GM12878 (cell line): ENCODE data around the gene OR9Q1. TPM values are rescaled to one million over a fixed set of nuclear protein-coding genes. Genes with fewer than 3 reads are reported as not detected.

Source experiments
- CEBPB ChIP-seq, 2 experiments: fragments of 150-350 bp in 1 of 2; IDR thresholded peaks; 2 replicates each; pipeline ENCODE4 v1.6.1; 2012 to 2014; ENCODE audit warnings: low read depth in 2 of 2, low read length in 2 of 2, borderline replicate concordance in 1 of 2, inconsistent platforms in 1 of 2
- CHD4 ChIP-seq: fragments of 200-600 bp; sonication (generic); IDR thresholded peaks from 2 replicates; pipeline ENCODE4 v1.6.1; 2016; ENCODE audit warnings: mild to moderate bottlenecking
- EGR1 ChIP-seq, 2 experiments: IDR thresholded peaks; 1 replicate in 1 of 2; 2 replicates in 1 of 2; pipeline ENCODE4 v1.6.1; 2011 to 2012; ENCODE audit warnings: low read depth in 2 of 2, low read length in 2 of 2, borderline replicate concordance in 1 of 2, mild to moderate bottlenecking in 1 of 2, moderate library complexity in 1 of 2
- ETV6 ChIP-seq, 2 experiments: fragments of 450-650 bp in 1 of 2; IDR thresholded peaks in 1 of 2; conservative IDR thresholded peaks in 1 of 2; 2 replicates each; pipeline ENCODE4 v1.6.1; 2014; ENCODE audit warnings: antibody characterized with exemption in 1 of 2, borderline replicate concordance in 1 of 2, low read depth in 1 of 2, mild to moderate bottlenecking in 1 of 2, moderate library complexity in 1 of 2
- MYC ChIP-seq: IDR thresholded peaks from 2 replicates; pipeline ENCODE4 v1.6.1; 2011; ENCODE audit warnings: mild to moderate bottlenecking, low read length, moderate library complexity, inconsistent platforms; ENCODE audit not compliant: insufficient read depth, insufficient replicate concordance, insufficient read length, severe bottlenecking
- POLR2AphosphoS5 ChIP-seq: IDR thresholded peaks from 2 replicates; pipeline ENCODE4 v1.6.1; 2011; ENCODE audit warnings: mild to moderate bottlenecking, low read length, inconsistent platforms
- RAD51 ChIP-seq: fragments of 450-650 bp; IDR thresholded peaks from 2 replicates; pipeline ENCODE4 v1.6.1; 2016; ENCODE audit warnings: moderate library complexity, mild to moderate bottlenecking, inconsistent platforms
- RELB ChIP-seq: fragments of 450-650 bp; IDR thresholded peaks from 2 replicates; pipeline ENCODE4 v1.6.1; 2017; ENCODE audit warnings: low read depth, mild to moderate bottlenecking, moderate library complexity
- TARDBP ChIP-seq: IDR thresholded peaks from 2 replicates; pipeline ENCODE4 v1.6.1; 2016; ENCODE audit warnings: borderline replicate concordance
- ZBED1 ChIP-seq: IDR thresholded peaks from 2 replicates; pipeline ENCODE4 v1.6.1; 2016; ENCODE audit warnings: borderline replicate concordance
- ZNF207 ChIP-seq: fragments of 450-650 bp; IDR thresholded peaks from 2 replicates; pipeline ENCODE4 v1.6.1; 2014; ENCODE audit warnings: antibody characterized with exemption, mild to moderate bottlenecking, borderline replicate concordance
- polyA plus RNA-seq, 11 experiments: library from polyadenylated mRNA; depleted of rRNA in 4 of 11; unstranded in 6 of 11; stranded (reverse) in 5 of 11; fragments of >200 nt; fragmentation: Nextera tagmentation in 4 of 11; fragmentation: Illumina TruSeq in 1 of 11; extraction: Ambion mirVana in 4 of 11; extraction: Trizol in 1 of 11; gene quantifications; 1 replicate in 1 of 11; 2 replicates in 10 of 11; pipeline versions ENCODE4 v1.2.1 to v1.2.3, GENCODE V29; 2011 to 2016; ENCODE audit warnings: inconsistent platforms in 2 of 11, missing spikeins in 2 of 11, low read depth in 1 of 11
- total RNA-seq, 4 experiments: library from RNA; depleted of rRNA in 3 of 4; stranded (reverse); fragments of >200 nt in 3 of 4; fragmentation: Illumina TruSeq in 1 of 4; extraction: Trizol in 1 of 4; gene quantifications; 2 replicates each; pipeline versions ENCODE4 v1.2.1 to v1.2.3, GENCODE V29; 2013 to 2021

OR9Q1 gene
- total and polyA plus RNA-seq, 10 of the 15 experiments (the other 5 are each of a cell fraction or from before 2014, with no cell fraction given), result not detected

GRCh38 chr11:58057481-58057880 is 33.8 kb downstream of the OR9Q1 start (continued):
- TF ChIP-seq ZNF207 (no peak), EGR1 (IDR thresholded peaks at IDR 0.05; ENCODE audit: borderline replicate concordance in 1 of 2, low read depth in 2 of 2, low read length in 2 of 2) (no peak), TARDBP (no peak), MYC (no peak), RELB (no peak), POLR2AphosphoS5 (no peak), RAD51 (no peak), CEBPB (IDR thresholded peaks at IDR 0.05; ENCODE audit: borderline replicate concordance in 1 of 2, low read depth in 2 of 2, low read length in 2 of 2) (no peak), CHD4 (no peak), ZBED1 (no peak), ETV6 (conservative IDR thresholded peaks at IDR 0.05 in 1 of 2, IDR thresholded peaks at IDR 0.05 in 1 of 2; ENCODE audit: borderline replicate concordance in 1 of 2, low read depth in 1 of 2) (no peak)
- TF ChIP-seq, all 136 proteins: peak for 0
